ENCODE measurements around the gene BIRC7.

The BIRC7 gene

DNA sequence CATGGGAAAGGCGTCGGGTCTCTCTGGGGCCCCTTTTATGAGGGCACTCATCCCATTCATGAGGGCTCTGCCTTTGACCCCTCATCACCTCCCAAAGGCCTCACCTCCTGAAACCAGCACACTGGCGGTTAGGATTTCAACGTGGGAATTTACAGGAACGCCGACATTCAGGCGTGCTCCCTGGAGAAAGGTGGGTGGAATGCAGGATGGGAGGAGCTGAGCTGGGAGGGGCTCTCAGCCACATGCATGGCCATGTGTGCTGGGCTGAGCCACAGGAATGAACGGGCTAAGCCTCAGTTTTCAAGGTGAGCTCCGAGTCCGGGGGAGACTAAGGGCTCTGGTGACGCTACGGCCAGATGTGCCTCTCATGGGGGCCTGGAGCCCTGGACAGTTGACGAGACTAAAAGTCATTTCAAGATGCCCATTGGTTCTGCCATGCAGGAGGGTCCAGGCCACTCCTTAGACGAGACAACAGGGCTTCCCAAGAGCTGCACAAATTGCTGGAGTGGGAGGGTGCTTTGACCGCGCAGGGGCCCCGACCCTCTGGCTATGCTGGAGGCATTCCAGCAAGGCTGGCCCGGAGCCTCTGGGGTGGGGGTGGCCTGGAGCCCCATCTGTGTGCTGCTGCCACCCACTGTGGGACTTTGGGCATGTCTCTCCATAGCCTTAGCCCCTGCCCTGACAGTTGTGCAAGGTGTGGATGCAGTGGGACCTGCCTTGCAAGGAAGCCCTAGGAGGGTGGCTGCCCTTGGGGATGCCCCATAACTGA, 33.1 kb downstream of the BIRC7 start:
- DNase-seq: no peak

DNA sequence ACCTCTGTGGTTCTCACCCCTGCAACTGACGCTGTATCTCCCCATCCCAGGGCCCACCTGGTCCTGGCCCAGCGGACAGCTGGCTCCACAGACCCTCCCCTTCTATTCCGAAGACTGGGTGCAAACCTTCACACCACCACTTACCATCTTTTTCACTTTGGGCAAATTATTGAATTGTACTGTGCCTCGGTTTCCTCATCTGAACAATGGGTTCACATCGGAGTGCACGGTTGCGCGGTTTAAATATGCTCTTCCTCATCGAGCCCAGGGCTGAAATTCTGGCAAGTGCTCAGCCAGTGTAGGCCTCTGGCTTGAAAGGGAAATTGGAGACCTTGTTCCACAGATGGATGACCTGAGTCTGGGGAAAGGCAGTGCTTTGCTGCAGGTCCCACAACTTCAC, 34.0 kb downstream of the BIRC7 start:
- DNase-seq: no peak

DNA sequence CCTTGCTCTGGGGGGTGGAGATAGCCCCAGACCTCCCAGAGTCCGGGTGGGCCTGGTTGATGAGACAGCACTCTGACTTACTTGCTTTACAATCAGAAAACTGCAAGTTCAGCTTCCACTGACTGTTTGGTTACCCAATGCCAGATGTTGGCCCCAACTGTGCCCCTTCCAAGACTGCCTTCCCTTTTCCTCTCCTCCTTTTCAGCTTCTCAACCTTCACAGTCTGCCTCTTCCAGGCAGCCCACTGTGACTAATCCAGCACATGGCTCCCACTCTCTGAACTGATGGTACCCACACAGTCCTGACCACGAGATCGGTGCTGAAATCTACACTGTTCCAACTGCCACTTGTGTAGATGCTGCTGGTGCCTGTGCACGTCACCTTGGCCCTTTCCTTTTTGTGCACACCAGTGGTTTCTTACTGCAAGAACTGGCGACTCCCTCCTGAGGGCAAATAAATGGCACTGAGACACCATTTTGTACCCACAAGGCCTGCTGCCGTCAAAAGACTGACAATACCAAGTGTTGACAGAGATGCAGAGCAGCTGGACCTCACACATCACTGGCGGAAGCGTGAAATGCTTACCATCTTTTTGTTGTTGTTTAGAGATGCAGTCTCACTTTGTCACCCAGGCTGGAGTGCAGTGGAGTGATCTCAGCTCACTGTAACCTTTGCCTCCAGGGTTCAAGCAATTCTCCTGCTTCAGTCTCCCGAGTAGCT, 35.1 kb downstream of the BIRC7 start:
- DNase-seq: no peak

DNA sequence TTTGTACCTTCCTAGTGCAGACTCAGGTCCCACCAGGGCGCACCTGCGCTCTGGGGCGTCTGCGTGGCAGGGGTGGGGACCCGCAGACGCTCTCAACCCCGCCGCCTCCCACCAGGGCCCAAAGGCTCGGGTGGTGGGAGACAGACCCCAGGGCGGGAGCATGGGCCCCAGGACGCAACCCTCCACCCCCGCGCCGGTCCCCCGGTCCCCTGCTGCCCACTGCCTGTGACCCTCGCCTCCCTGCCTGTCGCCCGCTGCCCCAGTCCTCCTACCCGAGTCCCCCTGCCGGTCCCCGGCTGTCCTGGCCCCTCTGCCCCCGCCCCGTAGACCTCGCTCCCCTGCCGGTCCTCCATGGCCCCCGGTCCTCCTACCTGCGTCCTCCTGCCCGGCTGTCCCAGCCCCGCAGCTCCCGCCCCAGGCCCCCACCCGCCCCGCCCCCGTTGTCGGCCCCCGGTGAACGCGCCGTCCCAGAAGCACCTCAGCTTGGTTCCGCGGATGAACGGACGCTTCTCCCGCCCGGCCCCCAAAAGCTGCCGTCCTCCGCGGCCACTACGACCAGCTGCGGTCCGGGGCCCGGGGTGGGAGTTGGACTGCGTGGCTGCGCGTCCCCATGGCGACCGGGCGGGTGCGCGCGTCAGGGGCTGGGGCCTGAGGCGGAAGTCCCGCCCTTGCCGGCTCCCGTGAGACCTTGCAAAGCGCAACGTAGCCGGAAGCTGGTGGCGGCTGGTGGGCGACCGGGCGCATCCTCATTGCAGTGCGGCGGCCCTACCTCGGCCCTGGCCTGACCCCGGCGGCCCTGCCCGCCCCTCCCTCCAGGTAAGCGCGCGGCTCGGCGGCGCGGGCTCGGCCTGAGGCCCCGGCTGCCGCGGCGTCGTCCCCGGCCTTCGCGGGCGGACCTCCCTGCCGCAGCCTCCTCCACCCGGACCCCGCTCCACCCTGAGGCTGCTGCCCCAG, 36.7 kb downstream of the BIRC7 start, which contains the start of gene ARFGAP1:
Gene ARFGAP1 (plus strand): TSS at position 709 of the 954 bp plus-strand sequence. CDS start 2,768 bp downstream, outside the sequence.
- peak; percentile 65 for DNase-seq

- DNase-seq: no peak
Observed at GRCh38 chr20:63273059-63273579, 37.4 kb downstream of the BIRC7 start.

- no peak for DNase-seq
Observed at GRCh38 chr20:63273635-63274380, 38.1 kb downstream of the BIRC7 start.

- no peak for DNase-seq
Observed at GRCh38 chr20:63274381-63275228, 38.9 kb downstream of the BIRC7 start.

GRCh38 chr20:63275825-63276224, 40.1 kb downstream of the BIRC7 start:
- no peak for DNase-seq

DNA sequence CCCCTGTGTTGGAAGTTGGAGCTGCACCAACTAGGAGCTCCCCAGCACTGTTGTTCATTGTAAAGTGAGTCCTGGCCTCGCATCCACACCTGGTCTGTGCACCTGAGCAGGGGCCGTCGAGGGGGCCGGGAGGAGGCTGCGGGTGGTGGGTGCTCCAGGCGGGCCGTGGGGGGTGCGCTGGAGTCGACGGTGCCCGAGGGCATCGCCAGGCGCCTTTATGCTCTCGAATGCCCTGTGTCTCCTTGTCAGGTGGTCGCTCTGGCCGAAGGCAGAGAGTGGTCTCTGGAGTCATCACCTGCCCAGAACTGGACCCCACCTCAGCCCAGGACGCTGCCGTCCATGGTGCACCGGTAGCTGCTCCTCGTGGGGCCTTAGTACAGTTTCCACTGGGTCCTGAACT, 41.3 kb downstream of the BIRC7 start:
- DNase-seq: no peak

DNA sequence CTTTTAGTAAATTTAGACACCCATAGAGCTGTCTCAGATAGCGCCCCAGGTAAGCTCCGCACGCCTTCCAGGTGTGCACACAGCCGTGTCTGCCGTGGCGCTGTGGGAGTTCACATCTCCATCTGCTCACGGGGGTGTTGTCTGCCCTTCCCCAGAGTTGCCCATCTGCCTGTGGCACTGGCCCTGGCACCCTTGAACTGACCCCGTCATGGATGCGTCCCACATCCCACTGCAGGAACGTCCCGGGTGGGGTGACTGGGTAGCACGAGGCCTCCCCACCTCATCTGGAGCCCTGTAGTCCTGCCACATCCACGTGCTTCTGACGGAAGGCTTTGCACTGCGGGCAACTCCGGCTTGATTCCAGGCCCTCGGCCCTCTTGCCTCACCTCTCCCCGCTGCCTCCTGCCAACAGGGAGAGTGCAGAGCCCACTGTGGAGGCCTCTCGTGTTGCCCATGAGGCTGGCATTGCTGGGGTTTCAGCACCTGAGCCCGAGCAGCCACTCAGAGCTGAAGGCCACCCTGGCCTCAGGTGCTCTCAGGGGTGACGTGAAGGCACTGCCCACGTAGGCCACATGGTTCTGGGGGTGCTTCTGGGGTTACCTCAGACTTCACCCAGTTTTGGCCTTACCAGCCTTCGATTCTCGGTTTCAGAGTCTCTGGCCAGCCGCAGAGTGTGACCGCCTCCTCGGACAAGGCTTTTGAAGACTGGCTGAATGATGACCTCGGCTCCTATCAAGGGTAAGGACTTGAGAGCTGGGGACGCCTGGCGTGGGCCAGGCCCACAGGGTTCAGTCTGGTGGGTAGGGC, 42.0 kb downstream of the BIRC7 start:
- no peak for DNase-seq

DNA sequence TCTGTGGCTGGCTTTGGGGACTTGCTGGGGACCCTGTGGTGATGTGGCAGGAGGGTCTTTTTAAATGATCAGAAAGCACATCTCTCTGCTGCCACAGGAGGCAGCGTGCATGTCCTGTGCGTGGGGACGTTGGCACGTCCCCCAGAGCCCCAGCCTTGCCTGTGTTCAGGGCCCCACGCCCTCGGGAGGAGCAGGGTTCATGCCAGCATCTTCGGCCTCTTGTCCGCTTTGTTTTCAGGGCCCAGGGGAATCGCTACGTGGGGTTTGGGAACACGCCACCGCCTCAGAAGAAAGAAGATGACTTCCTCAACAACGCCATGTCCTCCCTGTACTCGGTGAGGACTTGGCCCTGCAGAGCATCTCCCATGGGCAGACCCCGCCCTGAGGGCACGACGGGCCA, 43.0 kb downstream of the BIRC7 start:
- no peak for DNase-seq

DNA sequence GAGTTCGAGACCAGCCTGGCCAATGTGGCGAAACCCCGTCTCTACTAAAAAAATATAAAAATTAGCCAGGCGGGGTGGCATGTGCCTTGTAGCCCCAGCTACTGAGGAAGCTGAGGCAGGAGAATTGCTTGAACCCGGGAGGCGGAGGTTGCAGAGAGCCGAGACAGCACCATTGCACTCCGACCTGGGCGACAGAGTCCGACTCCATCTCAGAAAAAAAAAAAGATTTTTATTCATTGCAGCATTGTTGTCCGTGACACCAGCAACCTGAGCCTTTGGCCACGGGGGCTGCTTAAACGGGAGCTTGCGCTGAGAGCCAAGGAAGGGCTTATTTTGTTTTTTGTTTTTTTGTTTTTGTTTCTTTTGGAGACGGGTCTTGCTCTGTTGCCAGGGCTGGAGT, 44.2 kb downstream of the BIRC7 start:
- no peak for DNase-seq

DNA sequence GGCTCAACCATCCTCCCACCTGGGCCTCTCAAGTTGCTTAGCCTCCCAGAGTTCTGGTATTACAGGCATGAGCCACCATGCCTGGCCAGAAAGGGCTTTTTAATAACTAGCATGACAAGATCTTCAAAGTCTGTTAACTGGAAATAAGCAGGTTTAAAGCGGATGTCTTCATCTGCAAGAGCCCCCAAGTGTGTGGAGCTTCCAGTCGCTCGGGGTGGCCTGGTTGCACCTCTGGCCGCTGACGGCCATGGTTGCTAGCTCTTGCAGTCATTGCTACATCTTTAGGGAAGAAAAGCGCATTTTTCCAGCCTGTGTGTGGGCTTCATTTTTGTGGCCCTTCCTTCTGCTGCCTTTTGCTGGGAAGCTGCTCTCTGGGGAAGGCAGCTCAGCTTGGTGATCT, 44.7 kb downstream of the BIRC7 start:
- no peak for DNase-seq

GRCh38 chr20:63280929-63281545, 45.3 kb downstream of the BIRC7 start:
- no peak for DNase-seq

DNA sequence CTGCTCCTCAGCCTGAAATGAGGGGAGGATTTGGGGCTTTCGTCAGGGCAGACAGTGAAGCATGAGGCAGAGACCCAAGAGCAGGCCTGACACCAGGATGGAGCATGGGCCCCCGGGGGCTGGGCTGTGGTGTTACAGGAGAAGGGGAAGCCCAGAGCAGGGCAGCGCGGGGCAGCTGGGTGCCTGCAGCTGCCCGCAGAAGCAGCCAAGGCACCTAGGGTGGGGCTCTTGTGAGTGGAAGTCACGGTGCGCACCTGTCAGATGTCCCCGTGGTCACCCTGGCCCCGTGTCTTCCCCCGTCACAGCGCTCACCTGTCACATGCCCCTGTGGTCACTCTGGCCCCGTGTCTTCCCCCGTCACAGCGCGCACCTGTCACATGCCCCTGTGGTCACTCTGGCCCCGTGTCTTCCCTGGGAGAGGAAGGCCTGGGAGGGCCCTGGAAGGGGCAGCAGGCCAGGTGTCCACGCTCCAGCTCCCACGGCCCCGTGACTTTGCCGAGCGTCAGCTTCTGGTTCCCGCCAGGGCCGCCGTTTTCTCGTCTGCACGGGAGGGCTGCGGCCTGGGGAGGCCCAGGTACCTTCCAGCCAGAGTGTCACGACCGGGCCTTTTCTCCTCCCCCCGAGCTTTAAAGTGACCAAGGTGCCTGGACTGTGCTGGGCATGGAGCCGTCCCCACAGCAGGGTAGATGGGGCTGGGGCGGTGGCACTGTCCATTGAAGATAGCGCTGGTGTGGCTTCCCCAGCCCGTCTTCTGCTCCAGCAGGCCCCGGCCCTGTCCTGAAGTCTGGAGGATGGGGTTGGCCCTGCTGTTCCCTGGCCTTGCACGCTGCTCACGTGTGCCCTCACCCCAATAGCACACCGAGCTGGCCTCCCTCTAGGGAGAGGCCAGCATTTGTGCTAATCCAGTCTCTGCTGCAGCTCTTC, 46.3 kb downstream of the BIRC7 start:
- no peak for DNase-seq

- DNase-seq: no peak
Observed at GRCh38 chr20:63282946-63283345, 47.2 kb downstream of the BIRC7 start.

DNA sequence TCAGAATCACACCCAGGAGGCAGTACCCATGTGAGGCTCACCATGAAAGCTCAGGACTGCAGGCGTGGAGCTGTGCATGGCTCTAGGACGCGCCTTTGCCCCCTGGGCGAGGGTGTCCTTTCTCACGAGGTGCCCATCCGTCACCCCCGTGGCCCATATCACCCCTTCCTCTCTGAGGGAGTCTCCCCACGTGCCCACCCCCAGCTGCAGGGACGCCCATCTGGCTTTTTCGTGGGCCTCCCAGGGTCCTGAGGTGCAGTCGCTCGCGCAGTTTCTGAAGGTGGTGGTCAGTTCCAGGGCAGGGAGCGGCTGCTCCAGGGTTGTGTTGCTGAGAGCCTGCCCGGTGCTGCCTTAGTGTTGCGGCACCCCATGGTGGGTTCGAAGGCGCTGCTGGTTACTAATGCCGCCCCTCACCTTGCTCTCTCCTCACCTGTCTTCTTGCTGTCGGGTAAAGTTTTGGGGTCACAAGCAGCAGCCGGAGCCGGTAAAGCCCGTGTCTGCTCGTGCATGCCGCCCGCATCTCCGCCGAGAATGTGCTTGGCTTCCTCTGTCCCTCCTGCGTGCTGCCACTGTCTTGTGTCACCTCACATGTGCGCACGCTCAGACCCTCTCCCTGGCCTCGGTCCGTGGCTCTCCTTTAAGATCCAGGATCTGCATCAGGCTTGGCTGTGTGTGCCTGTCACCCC, 47.8 kb downstream of the BIRC7 start:
- no peak for DNase-seq

- DNase-seq: no peak
Observed at GRCh38 chr20:63284083-63284440, 48.4 kb downstream of the BIRC7 start.
